ENCODE data around the gene JAM2. TPM values are rescaled to one million over a fixed set of nuclear protein-coding genes. Genes with fewer than 3 reads are reported as not detected.

JAM2 gene
- total RNA-seq, 1 donor from 2014 or later, result 2.0 TPM

- no peak overlapping the region for H3K4me3 Mint-ChIP-seq
- CTCF ChIA-PET, result no interaction called here
- no peak for ATAC-seq (ENCODE audit: low read depth)
These were observed 98.4 kb downstream of the JAM2 start for GRCh38 chr21:25737421-25737820.

GRCh38 chr21:25742900-25743299, 103.8 kb downstream of the JAM2 start:
- CTCF ChIA-PET, result no interaction called here
- H3K27me3 Mint-ChIP-seq, result no peaks in the 10 kb centered on the region

More at GRCh38 chr21:25737421-25737820, 98.4 kb downstream of the JAM2 start:
- intact Hi-C loops (cut with micrococcal nuclease), result no loop called here
- Mint-ChIP-seq H3K9me3 (no peaks in the 10 kb centered on the region), H3K27ac (no peak overlapping the region), H3K36me3 (ENCODE audit: low read depth) (peaks cover 31% of the 10 kb centered on the region), H3K4me1 (peaks cover 66% of the 10 kb centered on the region), H3K27me3 (no peaks in the 10 kb centered on the region)
- no peak for DNase-seq
- no peak for TF ChIP-seq CTCF (IDR thresholded peaks at IDR 0.05)
- POLR2A ChIA-PET, result no interaction called here

GRCh38 chr21:25744854-25745253, 105.8 kb downstream of the JAM2 start:
- intact Hi-C loops (cut with micrococcal nuclease), result no loop called here
- no peaks in the 10 kb centered on the region for H3K9me3 Mint-ChIP-seq
- H3K27ac Mint-ChIP-seq, result no peak overlapping the region
- no peak overlapping the region for H3K4me3 Mint-ChIP-seq
- no peak for DNase-seq
- H3K4me1 Mint-ChIP-seq, result peaks cover 12% of the 10 kb centered on the region
- no peak for TF ChIP-seq CTCF (IDR thresholded peaks at IDR 0.05)
- POLR2A ChIA-PET, result no interaction called here
- H3K27me3 Mint-ChIP-seq, result no peaks in the 10 kb centered on the region
- peaks cover 59% of the 10 kb centered on the region for H3K36me3 Mint-ChIP-seq (ENCODE audit: low read depth)
- CTCF ChIA-PET, result no interaction called here
- no peak for ATAC-seq (ENCODE audit: low read depth)

More at GRCh38 chr21:25742900-25743299, 103.8 kb downstream of the JAM2 start:
- Mint-ChIP-seq H3K4me1 (peaks cover 31% of the 10 kb centered on the region), H3K9me3 (no peaks in the 10 kb centered on the region), H3K27ac (no peak overlapping the region), H3K4me3 (no peak overlapping the region), H3K36me3 (ENCODE audit: low read depth) (peaks cover 50% of the 10 kb centered on the region)
- TF ChIP-seq CTCF (IDR thresholded peaks at IDR 0.05), result no peak
- POLR2A ChIA-PET, result interaction anchor here (1.0 kb wide), 1 partner anchor 251 kb away, joined by 3 read pairs; no protein-coding TSS in a partner anchor
- ATAC-seq (ENCODE audit: low read depth), result no peak
- DNase-seq, result no peak
- intact Hi-C loops (cut with micrococcal nuclease), result no loop called here

- intact Hi-C loops (cut with micrococcal nuclease), result loop anchor here (2.0 kb wide), 1 partner anchor 15 kb away; no protein-coding TSS in a partner anchor
- Mint-ChIP-seq H3K4me3 (no peak overlapping the region), H3K27me3 (no peaks in the 10 kb centered on the region), H3K36me3 (ENCODE audit: low read depth) (peaks cover 72% of the 10 kb centered on the region), H3K27ac (no peak overlapping the region), H3K9me3 (no peaks in the 10 kb centered on the region), H3K4me1 (no peaks in the 10 kb centered on the region)
- ATAC-seq (ENCODE audit: low read depth) (no peak), DNase-seq (no peak)
- no peak for TF ChIP-seq CTCF (IDR thresholded peaks at IDR 0.05)
- POLR2A ChIA-PET, result no interaction called here
- CTCF ChIA-PET, result no interaction called here
These were observed 111.0 kb downstream of the JAM2 start for GRCh38 chr21:25750085-25750484.

- peaks cover 7% of the 10 kb centered on the region for H3K4me1 Mint-ChIP-seq
- CTCF ChIA-PET, result no interaction called here
- H3K9me3 Mint-ChIP-seq, result no peaks in the 10 kb centered on the region
- ATAC-seq (ENCODE audit: low read depth), result no peak
- peaks cover 78% of the 10 kb centered on the region for H3K36me3 Mint-ChIP-seq (ENCODE audit: low read depth)
- H3K4me3 Mint-ChIP-seq, result no peak overlapping the region
- POLR2A ChIA-PET, result no interaction called here
- no peak overlapping the region for H3K27ac Mint-ChIP-seq
- no peaks in the 10 kb centered on the region for H3K27me3 Mint-ChIP-seq
- no peak for DNase-seq
- intact Hi-C loops (cut with micrococcal nuclease), result no loop called here
- TF ChIP-seq CTCF (IDR thresholded peaks at IDR 0.05), result no peak
These were observed 113.4 kb downstream of the JAM2 start for GRCh38 chr21:25752416-25752815.
